Measurements from ENCODE around the gene RXYLT1.
"Not testable (repeated sequence)": the region's sequence is repeated elsewhere in the genome, so short reads cannot be mapped to it uniquely, and the experiment has no call there.

RXYLT1 gene
- total RNA-seq = 3.9 to 18.0 (median 11.7) reads per million in 18 experiments

- peak; percentile 73 to 82 for DNase-seq
Observed at GRCh38 chr12:63779498-63780481, at the start of gene RXYLT1. RXYLT1 (plus strand) TSS chr12:63779909; CDS start chr12:63779961, 52 bp downstream.

GRCh38 chr12:63732779-63733178 lies 46.9 kb upstream of the RXYLT1 start:
- not testable (repeated sequence) for DNase-seq

- DNase-seq = not testable (repeated sequence)
Observed at GRCh38 chr12:63733585-63733984, 46.1 kb upstream of the RXYLT1 start.

GRCh38 chr12:63740551-63740950 lies 39.2 kb upstream of the RXYLT1 start:
- not testable (repeated sequence) for DNase-seq

GRCh38 chr12:63741431-63741830 lies 38.3 kb upstream of the RXYLT1 start:
- not testable (repeated sequence) for DNase-seq

- not testable (repeated sequence) for DNase-seq
Observed at GRCh38 chr12:63744110-63744509, 35.6 kb upstream of the RXYLT1 start.

- not testable (repeated sequence) for DNase-seq
Observed at GRCh38 chr12:63746470-63746869, 33.2 kb upstream of the RXYLT1 start.

GRCh38 chr12:63747136-63747535 lies 32.6 kb upstream of the RXYLT1 start:
- not testable (repeated sequence) for DNase-seq

- no peak for DNase-seq
Observed at GRCh38 chr12:63747553-63747952, 32.2 kb upstream of the RXYLT1 start.

GRCh38 chr12:63752283-63752682 lies 27.4 kb upstream of the RXYLT1 start:
- no peak for DNase-seq

GRCh38 chr12:63752841-63753240 lies 26.9 kb upstream of the RXYLT1 start:
- DNase-seq = no peak

GRCh38 chr12:63753743-63754142 lies 26.0 kb upstream of the RXYLT1 start:
- no peak for DNase-seq

GRCh38 chr12:63764481-63764880 lies 15.2 kb upstream of the RXYLT1 start:
- no peak for DNase-seq

- DNase-seq = no peak
Observed at GRCh38 chr12:63766498-63766897, 13.2 kb upstream of the RXYLT1 start.

GRCh38 chr12:63770375-63770774 lies 9.3 kb upstream of the RXYLT1 start:
- no peak for DNase-seq

- DNase-seq = peak; percentile 34 to 70
Observed at GRCh38 chr12:63777340-63777739, 2.4 kb upstream of the RXYLT1 start.

- no peak for DNase-seq
Observed at GRCh38 chr12:63782466-63782865, 2.8 kb downstream of the RXYLT1 start.

- DNase-seq = no peak
Observed at GRCh38 chr12:63787306-63787705, 7.6 kb downstream of the RXYLT1 start.

GRCh38 chr12:63790608-63790945 lies 10.9 kb downstream of the RXYLT1 start:
- no peak for DNase-seq

- no peak for DNase-seq
Observed at GRCh38 chr12:63792338-63792737, 12.6 kb downstream of the RXYLT1 start.

GRCh38 chr12:63795032-63795687 lies 15.5 kb downstream of the RXYLT1 start:
- no peak for DNase-seq

GRCh38 chr12:63795944-63796343 lies 16.2 kb downstream of the RXYLT1 start:
- DNase-seq = no peak

GRCh38 chr12:63802012-63802608 lies 22.4 kb downstream of the RXYLT1 start:
- peak; percentile 2 to 24 for DNase-seq
